ENCODE results near the gene OLFM1. TPM values are rescaled to one million over a fixed set of nuclear protein-coding genes. Genes with fewer than 3 reads are reported as not detected.
A peak's percentile ranks its signal among the peaks of the same experiment; 100 is the strongest.

Gene OLFM1
- total RNA-seq, 6 experiments from 2014 or later, result 1.1 to 5.9 (median 3.5) TPM

DNA sequence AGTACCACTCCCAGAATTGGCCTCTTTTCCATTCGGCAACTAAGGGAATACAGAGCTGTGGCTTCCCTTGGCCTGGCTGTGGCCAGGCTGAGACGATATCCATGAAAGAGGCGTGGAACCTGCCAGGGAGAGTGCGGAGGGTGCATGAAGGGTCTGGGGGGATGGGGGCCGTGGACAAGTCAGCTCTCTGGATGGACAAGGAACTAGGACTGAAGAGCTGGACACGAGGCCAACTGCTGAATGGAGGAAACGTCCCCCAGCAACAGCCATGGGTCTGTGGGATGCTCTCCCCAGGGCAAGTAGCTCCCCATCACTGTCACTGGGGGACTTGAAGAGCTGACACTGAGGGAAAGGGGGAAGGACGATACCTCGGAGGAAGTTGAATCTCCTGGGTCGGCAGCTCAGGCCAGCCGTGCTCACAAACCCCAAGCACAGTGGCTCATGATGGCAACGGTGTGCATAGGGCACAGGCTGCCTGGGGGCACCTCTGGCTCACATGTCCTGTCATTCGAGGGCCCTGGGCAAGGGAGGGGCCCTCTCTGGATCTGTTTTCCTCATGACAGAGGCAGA, 4.1 kb upstream of the OLFM1 start:
- no peak for TF ChIP-seq POLR2A (IDR thresholded peaks at IDR 0.05)
- TF ChIP-seq, protein P1, sequence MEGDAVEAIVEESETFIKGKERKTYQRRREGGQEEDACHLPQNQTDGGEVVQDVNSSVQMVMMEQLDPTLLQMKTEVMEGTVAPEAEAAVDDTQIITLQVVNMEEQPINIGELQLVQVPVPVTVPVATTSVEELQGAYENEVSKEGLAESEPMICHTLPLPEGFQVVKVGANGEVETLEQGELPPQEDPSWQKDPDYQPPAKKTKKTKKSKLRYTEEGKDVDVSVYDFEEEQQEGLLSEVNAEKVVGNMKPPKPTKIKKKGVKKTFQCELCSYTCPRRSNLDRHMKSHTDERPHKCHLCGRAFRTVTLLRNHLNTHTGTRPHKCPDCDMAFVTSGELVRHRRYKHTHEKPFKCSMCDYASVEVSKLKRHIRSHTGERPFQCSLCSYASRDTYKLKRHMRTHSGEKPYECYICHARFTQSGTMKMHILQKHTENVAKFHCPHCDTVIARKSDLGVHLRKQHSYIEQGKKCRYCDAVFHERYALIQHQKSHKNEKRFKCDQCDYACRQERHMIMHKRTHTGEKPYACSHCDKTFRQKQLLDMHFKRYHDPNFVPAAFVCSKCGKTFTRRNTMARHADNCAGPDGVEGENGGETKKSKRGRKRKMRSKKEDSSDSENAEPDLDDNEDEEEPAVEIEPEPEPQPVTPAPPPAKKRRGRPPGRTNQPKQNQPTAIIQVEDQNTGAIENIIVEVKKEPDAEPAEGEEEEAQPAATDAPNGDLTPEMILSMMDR (IDR thresholded peaks at IDR 0.05), result no peak
- Histone ChIP-seq H3K4me3 (no peak overlapping the region), H3K27ac (no peak overlapping the region), H3K9me3 (no peaks in the 10 kb centered on the region), H3K4me1 (peaks cover 0 to 8% (median 0%) of the 10 kb centered on the region in 4 donors), H3K36me3 (no peaks in the 10 kb centered on the region), H3K27me3 (peaks cover 0 to 9% of the 10 kb centered on the region in 2 donors)
- intact Hi-C loops (cut with DNase I), result loop anchor here in 1 of 2 donors (5.0 kb wide), 1 partner anchor 259 kb away; no protein-coding TSS in a partner anchor
- no peak for DNase-seq
- 48% methylated on average over 5 of the region's 13 CpGs for WGBS (ENCODE audit: insufficient coverage, low coverage, low lambda C conversion rate, missing lambda C conversion rate)
- no peak for ATAC-seq

DNA sequence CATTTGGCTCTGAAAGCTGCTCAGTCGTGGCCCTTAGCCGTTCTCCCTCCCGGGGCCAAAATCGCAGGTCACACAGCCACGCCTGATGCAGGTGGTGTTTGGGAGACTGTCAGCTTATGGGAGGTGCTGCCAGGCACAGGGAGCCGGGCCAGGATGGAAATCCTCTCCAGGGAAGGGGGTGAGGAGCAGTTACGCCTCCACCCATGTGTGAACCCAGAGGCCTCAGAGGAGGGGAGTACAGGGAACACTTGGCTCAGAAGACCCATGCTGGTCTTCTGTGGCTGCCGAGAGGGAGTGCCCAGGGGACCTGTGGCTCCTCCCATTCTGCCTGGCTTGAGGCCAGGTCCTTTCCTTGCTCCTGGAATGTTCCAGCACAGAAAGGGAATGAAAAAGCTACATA, 3.6 kb upstream of the OLFM1 start:
- TF ChIP-seq, protein P1 (IDR thresholded peaks at IDR 0.05), result no peak
- no CpG with 5 or more reads among the region's 8 CpGs for WGBS (ENCODE audit: insufficient coverage, low coverage, low lambda C conversion rate, missing lambda C conversion rate)

DNA sequence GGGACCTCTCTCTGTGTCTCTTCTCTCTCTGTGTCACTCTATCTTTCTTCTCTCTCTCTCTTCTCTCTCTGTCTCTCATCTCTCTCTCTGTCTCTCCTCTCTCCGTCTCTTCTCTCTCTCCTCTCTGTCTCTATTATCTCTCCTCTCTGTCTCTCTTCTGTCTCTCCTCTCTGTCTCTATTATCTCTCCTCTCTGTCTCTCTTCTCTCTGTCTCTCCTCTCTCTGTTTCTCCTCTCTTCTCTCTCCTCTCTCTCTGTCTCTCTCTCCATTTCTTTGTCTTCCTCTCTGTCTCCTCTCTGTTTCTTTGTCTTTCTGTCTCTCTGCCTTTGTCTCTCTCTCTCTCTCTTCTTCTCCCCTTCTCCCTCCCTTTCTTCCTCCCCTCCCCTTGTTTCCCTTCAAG, 3.2 kb upstream of the OLFM1 start:
- Histone ChIP-seq H3K9me3 (no peaks in the 10 kb centered on the region), H3K27me3 (peaks cover 0 to 19% of the 10 kb centered on the region in 2 donors), H3K27ac (no peak overlapping the region), H3K4me3 (no peak overlapping the region), H3K36me3 (no peaks in the 10 kb centered on the region), H3K4me1 (peaks cover 0 to 8% (median 0%) of the 10 kb centered on the region in 4 donors)
- no peak for DNase-seq
- no peak for ATAC-seq
- intact Hi-C loops (cut with DNase I), result loop anchor here in 1 of 2 donors (5.0 kb wide), 1 partner anchor 258 kb away; no protein-coding TSS in a partner anchor
- WGBS (ENCODE audit: insufficient coverage, low coverage, low lambda C conversion rate, missing lambda C conversion rate), result 17% methylated on average over 1 of the region's 1 CpG
- TF ChIP-seq, protein P1 (IDR thresholded peaks at IDR 0.05), result no peak
- TF ChIP-seq POLR2A (IDR thresholded peaks at IDR 0.05), result no peak

More for the DNA sequence above, 3.6 kb upstream of the OLFM1 start:
- Histone ChIP-seq H3K4me1 (peaks cover 0 to 8% (median 0%) of the 10 kb centered on the region in 4 donors), H3K4me3 (no peak overlapping the region), H3K27me3 (peaks cover 0 to 14% of the 10 kb centered on the region in 2 donors), H3K36me3 (no peaks in the 10 kb centered on the region), H3K9me3 (no peaks in the 10 kb centered on the region), H3K27ac (no peak overlapping the region)
- intact Hi-C loops (cut with DNase I), result loop anchor here in 1 of 2 donors (5.0 kb wide), 1 partner anchor 258 kb away; no protein-coding TSS in a partner anchor
- DNase-seq (no peak), ATAC-seq (no peak)

DNA sequence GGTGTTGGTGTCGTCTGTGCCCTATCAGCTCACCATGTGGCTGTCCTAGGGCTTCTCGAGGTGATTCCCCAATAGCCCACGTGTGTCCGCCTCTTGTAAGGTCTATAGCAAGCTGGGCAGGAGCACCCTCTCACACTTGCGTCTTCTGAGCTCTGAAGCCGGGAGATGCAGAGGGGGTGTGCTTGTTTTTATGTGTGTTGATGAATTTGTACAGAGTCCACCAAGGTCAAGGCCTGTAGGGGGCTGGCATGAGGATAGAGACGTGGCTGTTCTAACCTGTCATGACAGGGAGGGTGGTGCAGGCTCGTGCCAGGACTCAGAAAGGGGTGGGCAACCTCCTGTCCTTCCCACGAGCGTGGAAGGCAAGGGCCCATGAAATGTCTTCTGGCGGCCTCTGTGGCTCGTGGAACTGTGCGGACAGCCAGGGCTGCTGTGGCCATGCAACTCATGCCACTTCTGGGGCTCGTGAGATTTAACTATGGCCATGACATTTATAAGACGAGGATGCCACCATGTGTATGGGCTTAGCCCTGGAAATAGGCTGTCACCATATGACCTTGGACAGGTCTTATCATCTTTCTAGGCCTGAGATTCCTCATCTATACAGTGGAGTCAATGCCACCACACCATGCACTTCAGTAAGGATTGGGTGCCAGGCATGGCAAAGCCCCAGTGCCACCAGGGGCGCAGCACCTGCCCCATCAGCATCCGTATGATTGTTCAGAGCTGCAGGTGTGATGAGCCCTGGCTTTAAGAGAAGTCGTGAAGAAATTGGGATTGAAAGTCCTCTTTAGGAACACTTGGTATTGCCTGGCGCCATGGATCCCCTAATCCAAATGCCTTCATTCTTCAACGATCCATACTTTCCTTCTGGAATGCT, 2.3 kb upstream of the OLFM1 start:
- intact Hi-C loops (cut with DNase I), result loop anchor here (5.0 kb wide), 2 partner anchors 257 to 327 kb away; no protein-coding TSS in a partner anchor
- WGBS (ENCODE audit: insufficient coverage, low coverage, low lambda C conversion rate, missing lambda C conversion rate), result 38% methylated on average over 7 of the region's 20 CpGs
- Histone ChIP-seq H3K9me3 (no peaks in the 10 kb centered on the region), H3K27ac (no peak overlapping the region), H3K4me1 (peaks cover 0 to 8% (median 0%) of the 10 kb centered on the region in 4 donors), H3K4me3 (no peak overlapping the region), H3K36me3 (no peaks in the 10 kb centered on the region), H3K27me3 (peaks cover 0 to 22% of the 10 kb centered on the region in 2 donors)
- ATAC-seq (no peak), DNase-seq (peak in 1 of 3 donors; percentile 29)
- no peak for TF ChIP-seq POLR2A (IDR thresholded peaks at IDR 0.05)
- TF ChIP-seq, protein P1 (IDR thresholded peaks at IDR 0.05), result no peak

All from right lobe of liver (tissue), 6 donors.